OCI-LY1 (cell line): ENCODE results near the gene MAP1LC3C.

Source experiments
- H2AFZ ChIP-seq: fragments of 200-600 bp; sonication (generic), shearing (Covaris generic); 2 replicates; pipeline ENCODE4 v1.6.0; 2014; ENCODE audit warnings: antibody characterized with exemption, mild to moderate bottlenecking, low read length
- H3F3A ChIP-seq: fragments of 200-600 bp; sonication (generic), shearing (Covaris generic); 2 replicates; pipeline ENCODE4 v1.6.0; 2014; ENCODE audit warnings: mild to moderate bottlenecking, antibody characterized with exemption, low read length, moderate library complexity; ENCODE audit not compliant: insufficient read depth
- H3K27ac ChIP-seq: fragments of 200-600 bp; sonication (generic); 2 replicates; pipeline ENCODE4 v1.5.1; 2014; ENCODE audit warnings: low read length, mixed run types, mild to moderate bottlenecking, low read depth; ENCODE audit not compliant: poor library complexity, severe bottlenecking
- H3K27me3 ChIP-seq: fragments of 200-600 bp; sonication (generic); 2 replicates; pipeline ENCODE4 v1.6.0; 2014; ENCODE audit warnings: antibody characterized with exemption, mild to moderate bottlenecking, low read length, moderate library complexity; ENCODE audit not compliant: insufficient read depth
- H3K36me3 ChIP-seq: fragments of 200-600 bp; sonication (generic); 2 replicates; pipeline ENCODE4 v1.6.1; 2014; ENCODE audit warnings: mild to moderate bottlenecking, antibody characterized with exemption, low read length, moderate library complexity, mixed read lengths; ENCODE audit not compliant: insufficient read depth
- H3K4me1 ChIP-seq: fragments of 200-600 bp; sonication (generic); 2 replicates; pipeline ENCODE4 v1.5.1; 2014; ENCODE audit warnings: mild to moderate bottlenecking, low read length, moderate library complexity; ENCODE audit not compliant: insufficient read depth, severe bottlenecking
- H3K4me2 ChIP-seq: fragments of 200-600 bp; sonication (generic), shearing (Covaris generic); 2 replicates; pipeline ENCODE4 v1.6.1; 2014; ENCODE audit warnings: low read length
- H3K4me3 ChIP-seq: fragments of 200-600 bp; sonication (generic); 2 replicates; pipeline ENCODE4 v1.5.1; 2014; ENCODE audit warnings: low read length, low read depth, mild to moderate bottlenecking, mixed read lengths; ENCODE audit not compliant: poor library complexity, severe bottlenecking
- H3K79me2 ChIP-seq: fragments of 200-600 bp; shearing (Covaris generic); 2 replicates; pipeline ENCODE4 v1.6.1; 2016; ENCODE audit warnings: mixed run types, low read length, mixed read lengths; ENCODE audit not compliant: insufficient read depth
- H3K9ac ChIP-seq: fragments of 200-600 bp; sonication (generic), shearing (Covaris generic); 2 replicates; pipeline ENCODE4 v1.6.1; 2014; ENCODE audit warnings: mild to moderate bottlenecking, low read length, mixed read lengths
- H3K9me2 ChIP-seq: fragments of 200-600 bp; sonication (generic), shearing (Covaris generic); 2 replicates; pipeline ENCODE4 v1.6.1; 2014; ENCODE audit warnings: low read depth, mild to moderate bottlenecking, low read length, mixed read lengths
- H3K9me3 ChIP-seq: fragments of 200-600 bp; shearing (Covaris generic); 2 replicates; pipeline ENCODE4 v1.6.1; 2014; ENCODE audit warnings: low read length, mixed read lengths
- H4K20me1 ChIP-seq: fragments of 200-600 bp; sonication (generic), shearing (Covaris generic); 2 replicates; pipeline ENCODE4 v1.6.0; 2016; ENCODE audit warnings: mild to moderate bottlenecking, low read length; ENCODE audit not compliant: insufficient read depth
- EZH2 ChIP-seq: fragments of 200-600 bp; sonication (generic), shearing (Covaris generic); IDR thresholded peaks from 2 replicates; pipeline ENCODE4 v1.8.0; 2017; ENCODE audit warnings: borderline replicate concordance, mixed run types, mild to moderate bottlenecking, antibody characterized with exemption, low read length, moderate library complexity, mixed read lengths
- TF ChIP-seq, protein P1 (sequence below): fragments of 200-600 bp; sonication (generic), shearing (Covaris generic); IDR thresholded peaks from 2 replicates; pipeline ENCODE4 v1.5.1; 2017; ENCODE audit warnings: mild to moderate bottlenecking, antibody characterized with exemption, low read length, moderate library complexity, mixed read lengths

MAP1LC3C gene

DNA sequence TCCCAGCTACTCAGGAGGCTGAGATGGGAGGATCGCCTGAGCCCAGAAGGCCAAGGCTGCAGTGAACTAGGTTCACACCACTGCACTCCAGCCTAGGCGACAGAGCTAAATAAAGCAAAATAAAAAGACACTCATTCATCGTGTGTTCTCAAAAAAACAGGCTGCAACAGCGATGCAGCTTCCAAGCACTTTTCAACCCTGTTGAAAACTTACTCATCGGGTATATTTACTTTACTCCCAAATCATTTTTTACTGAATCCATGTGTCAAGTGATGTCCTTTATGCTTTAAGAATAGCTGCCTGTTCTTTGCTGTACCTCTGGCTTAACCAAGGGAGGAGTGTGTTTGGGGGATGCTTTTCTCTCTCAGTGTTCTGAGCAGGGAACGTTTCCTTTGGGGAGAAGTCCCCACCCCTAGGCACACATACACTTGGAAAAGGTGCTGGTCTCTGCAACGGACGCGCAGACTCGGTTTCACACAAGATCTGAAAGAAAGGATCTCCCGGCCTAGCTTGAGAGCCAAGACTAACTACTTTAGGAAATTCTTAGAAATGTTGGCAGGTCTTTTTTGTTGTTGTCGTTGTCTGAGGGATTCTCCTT is 1.4 kb downstream of the MAP1LC3C start:
- Histone ChIP-seq H3K9me2 (no peaks in the 10 kb centered on the region), H3K36me3 (no peaks in the 10 kb centered on the region), H3K4me1 (no peaks in the 10 kb centered on the region), H3F3A (no peaks in the 10 kb centered on the region), H3K4me2 (no peak overlapping the region), H3K27me3 (no peaks in the 10 kb centered on the region), H4K20me1 (no peaks in the 10 kb centered on the region), H2AFZ (no peak overlapping the region), H3K79me2 (no peaks in the 10 kb centered on the region), H3K27ac (no peak overlapping the region), H3K9me3 (no peaks in the 10 kb centered on the region), H3K4me3 (no peak overlapping the region), H3K9ac (no peak overlapping the region)
- no peak for TF ChIP-seq EZH2
- TF ChIP-seq, protein P1, sequence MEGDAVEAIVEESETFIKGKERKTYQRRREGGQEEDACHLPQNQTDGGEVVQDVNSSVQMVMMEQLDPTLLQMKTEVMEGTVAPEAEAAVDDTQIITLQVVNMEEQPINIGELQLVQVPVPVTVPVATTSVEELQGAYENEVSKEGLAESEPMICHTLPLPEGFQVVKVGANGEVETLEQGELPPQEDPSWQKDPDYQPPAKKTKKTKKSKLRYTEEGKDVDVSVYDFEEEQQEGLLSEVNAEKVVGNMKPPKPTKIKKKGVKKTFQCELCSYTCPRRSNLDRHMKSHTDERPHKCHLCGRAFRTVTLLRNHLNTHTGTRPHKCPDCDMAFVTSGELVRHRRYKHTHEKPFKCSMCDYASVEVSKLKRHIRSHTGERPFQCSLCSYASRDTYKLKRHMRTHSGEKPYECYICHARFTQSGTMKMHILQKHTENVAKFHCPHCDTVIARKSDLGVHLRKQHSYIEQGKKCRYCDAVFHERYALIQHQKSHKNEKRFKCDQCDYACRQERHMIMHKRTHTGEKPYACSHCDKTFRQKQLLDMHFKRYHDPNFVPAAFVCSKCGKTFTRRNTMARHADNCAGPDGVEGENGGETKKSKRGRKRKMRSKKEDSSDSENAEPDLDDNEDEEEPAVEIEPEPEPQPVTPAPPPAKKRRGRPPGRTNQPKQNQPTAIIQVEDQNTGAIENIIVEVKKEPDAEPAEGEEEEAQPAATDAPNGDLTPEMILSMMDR, result no peak

DNA sequence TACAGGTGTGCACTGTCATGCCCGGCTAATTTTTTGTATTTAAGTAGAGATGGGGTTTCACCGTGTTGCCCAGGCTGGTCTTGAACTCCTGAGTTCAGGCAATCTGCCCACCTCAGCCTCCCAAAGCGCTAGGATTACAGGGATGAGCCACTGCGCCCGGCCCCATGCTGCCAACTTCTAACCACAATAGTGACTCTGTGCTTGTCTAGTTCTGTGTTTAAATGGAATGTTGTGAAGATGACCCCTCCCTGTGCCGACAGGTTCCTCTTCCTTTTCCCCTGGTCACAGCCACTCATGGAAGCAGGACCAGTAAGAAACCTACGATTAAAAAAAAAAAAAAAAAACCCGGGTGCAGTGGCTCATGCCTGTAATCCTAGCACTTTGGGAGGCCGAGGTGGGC is 4.7 kb downstream of the MAP1LC3C start:
- H3K79me2 ChIP-seq, result no peaks in the 10 kb centered on the region
- no peak overlapping the region for H3K27ac ChIP-seq
- no peaks in the 10 kb centered on the region for H3F3A ChIP-seq
- TF ChIP-seq, protein P1, result no peak
- no peak for TF ChIP-seq EZH2
- no peaks in the 10 kb centered on the region for H3K4me1 ChIP-seq
- H4K20me1 ChIP-seq, result no peaks in the 10 kb centered on the region
- H3K27me3 ChIP-seq, result no peaks in the 10 kb centered on the region
- H3K4me2 ChIP-seq, result no peak overlapping the region
- no peak overlapping the region for H3K4me3 ChIP-seq
- no peaks in the 10 kb centered on the region for H3K36me3 ChIP-seq
- no peaks in the 10 kb centered on the region for H3K9me3 ChIP-seq
- H2AFZ ChIP-seq, result no peak overlapping the region
- no peaks in the 10 kb centered on the region for H3K9me2 ChIP-seq
- H3K9ac ChIP-seq, result no peak overlapping the region

DNA sequence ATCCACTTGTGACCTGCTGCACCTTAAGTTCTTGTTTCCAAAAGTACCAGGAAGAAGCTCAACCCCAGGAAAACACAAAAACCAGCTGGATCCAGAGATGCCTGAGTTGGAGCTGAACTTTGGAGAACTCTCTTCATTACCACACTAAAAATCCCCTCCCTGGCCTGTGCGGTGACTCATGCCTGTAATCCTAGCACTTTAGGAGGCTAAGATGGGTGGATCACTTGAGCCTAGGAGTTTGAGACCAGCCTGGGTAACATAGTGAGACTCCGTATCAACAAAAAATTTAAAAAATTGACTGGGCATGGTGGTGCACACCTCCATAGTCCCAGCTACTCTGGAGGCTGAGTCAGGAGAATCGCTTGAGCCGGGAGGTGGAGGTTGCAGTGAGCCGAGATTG is 6.2 kb downstream of the MAP1LC3C start:
- Histone ChIP-seq H2AFZ (no peak overlapping the region), H3K4me3 (no peak overlapping the region), H3K36me3 (no peaks in the 10 kb centered on the region), H4K20me1 (no peaks in the 10 kb centered on the region), H3F3A (no peaks in the 10 kb centered on the region), H3K9ac (no peak overlapping the region), H3K4me1 (no peaks in the 10 kb centered on the region), H3K9me2 (no peaks in the 10 kb centered on the region), H3K79me2 (no peaks in the 10 kb centered on the region), H3K9me3 (no peaks in the 10 kb centered on the region), H3K27ac (no peak overlapping the region), H3K4me2 (no peak overlapping the region), H3K27me3 (no peaks in the 10 kb centered on the region)
- TF ChIP-seq, protein P1, result no peak
- no peak for TF ChIP-seq EZH2
